SK-N-SH treated with all-trans-retinoic acid at 6 μM for 48 hours (cell line): ENCODE data around the gene RRAS.

ENCODE experiments used
- ARNTL ChIP-seq: fragments of 450-650 bp; formaldehyde crosslinking; IDR thresholded peaks from 2 replicates; pipeline ENCODE4 v1.5.0; 2020; ENCODE audit warnings: low read depth, mild to moderate bottlenecking, moderate library complexity, borderline replicate concordance
- CSDC2 ChIP-seq: fragments of 250-450 bp; sonication (Bioruptor Pico); IDR thresholded peaks from 2 replicates; pipeline ENCODE4 v1.5.0; 2020; ENCODE audit warnings: mild to moderate bottlenecking, moderate library complexity
- ZFP30 ChIP-seq: fragments of 450-650 bp; formaldehyde crosslinking; IDR thresholded peaks from 2 replicates; pipeline ENCODE4 v1.5.0; 2022; ENCODE audit warnings: mild to moderate bottlenecking, moderate library complexity
- TF ChIP-seq, protein P1 (sequence below): fragments of 250-450 bp; sonication (Bioruptor Pico); IDR thresholded peaks from 2 replicates; pipeline ENCODE4 v1.5.1; 2020; ENCODE audit warnings: low read depth, mild to moderate bottlenecking, moderate library complexity
- TF ChIP-seq, protein P2 (sequence below): fragments of 250-450 bp; sonication (Bioruptor Pico); IDR thresholded peaks from 2 replicates; pipeline ENCODE4 v1.8.0; 2021; ENCODE audit warnings: low read depth, mild to moderate bottlenecking, moderate library complexity, borderline replicate concordance

DNA sequence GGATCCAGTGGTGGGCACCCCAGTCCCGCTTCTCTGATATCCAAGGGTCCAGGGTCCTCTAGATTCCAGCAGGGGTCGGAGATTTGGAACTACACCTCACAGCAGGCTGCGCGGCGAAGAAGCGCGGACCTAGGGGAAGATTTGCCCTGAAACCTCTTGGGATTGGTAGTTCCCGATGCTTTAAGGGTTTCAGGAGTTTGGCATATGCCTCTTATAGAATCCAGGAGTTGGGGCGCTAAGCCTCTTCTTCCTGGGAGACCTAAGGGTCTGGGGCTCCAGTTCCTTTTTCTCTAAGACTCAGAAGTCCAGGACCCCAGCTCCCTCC lies 26.1 kb upstream of the RRAS start:
- TF ChIP-seq ARNTL (CRISPR knock-in tag) (no peak), CSDC2 (CRISPR knock-in tag) (no peak), ZFP30 (CRISPR knock-in tag) (no peak)
- TF ChIP-seq, protein P1, sequence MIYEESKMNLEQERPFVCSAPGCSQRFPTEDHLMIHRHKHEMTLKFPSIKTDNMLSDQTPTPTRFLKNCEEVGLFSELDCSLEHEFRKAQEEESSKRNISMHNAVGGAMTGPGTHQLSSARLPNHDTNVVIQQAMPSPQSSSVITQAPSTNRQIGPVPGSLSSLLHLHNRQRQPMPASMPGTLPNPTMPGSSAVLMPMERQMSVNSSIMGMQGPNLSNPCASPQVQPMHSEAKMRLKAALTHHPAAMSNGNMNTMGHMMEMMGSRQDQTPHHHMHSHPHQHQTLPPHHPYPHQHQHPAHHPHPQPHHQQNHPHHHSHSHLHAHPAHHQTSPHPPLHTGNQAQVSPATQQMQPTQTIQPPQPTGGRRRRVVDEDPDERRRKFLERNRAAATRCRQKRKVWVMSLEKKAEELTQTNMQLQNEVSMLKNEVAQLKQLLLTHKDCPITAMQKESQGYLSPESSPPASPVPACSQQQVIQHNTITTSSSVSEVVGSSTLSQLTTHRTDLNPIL (CRISPR knock-in tag) = no peak
- TF ChIP-seq, protein P2, sequence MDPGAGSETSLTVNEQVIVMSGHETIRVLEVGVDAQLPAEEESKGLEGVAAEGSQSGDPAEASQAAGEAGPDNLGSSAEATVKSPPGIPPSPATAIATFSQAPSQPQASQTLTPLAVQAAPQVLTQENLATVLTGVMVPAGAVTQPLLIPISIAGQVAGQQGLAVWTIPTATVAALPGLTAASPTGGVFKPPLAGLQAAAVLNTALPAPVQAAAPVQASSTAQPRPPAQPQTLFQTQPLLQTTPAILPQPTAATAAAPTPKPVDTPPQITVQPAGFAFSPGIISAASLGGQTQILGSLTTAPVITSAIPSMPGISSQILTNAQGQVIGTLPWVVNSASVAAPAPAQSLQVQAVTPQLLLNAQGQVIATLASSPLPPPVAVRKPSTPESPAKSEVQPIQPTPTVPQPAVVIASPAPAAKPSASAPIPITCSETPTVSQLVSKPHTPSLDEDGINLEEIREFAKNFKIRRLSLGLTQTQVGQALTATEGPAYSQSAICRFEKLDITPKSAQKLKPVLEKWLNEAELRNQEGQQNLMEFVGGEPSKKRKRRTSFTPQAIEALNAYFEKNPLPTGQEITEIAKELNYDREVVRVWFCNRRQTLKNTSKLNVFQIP (CRISPR knock-in tag) = no peak
